Articular chondrocyte of knee joint (primary cell): ENCODE data around the gene MTRR. TPM values are rescaled to one million over a fixed set of nuclear protein-coding genes. Genes with fewer than 3 reads are reported as not detected.

Experiments used
- total RNA-seq: library from RNA; depleted of rRNA; stranded (reverse); fragments of >200 nt; gene quantifications from 2 replicates; pipeline ENCODE4 v1.2.3, GENCODE V29; 2012

The MTRR gene
- 44.8 and 48.0 TPM in 2 replicates for total RNA-seq

GRCh38 chr5:7868773-7869473, at the start of gene MTRR, which contains the start of gene FASTKD3:
Gene MTRR, plus strand, starts transcription at chr5:7869148. Its CDS starts 1,647 bp downstream, at chr5:7870795.
Gene FASTKD3, minus strand, starts transcription at chr5:7869031. Its CDS starts 948 bp downstream, at chr5:7868083.

GRCh38 chr5:7850395-7851239, 18.3 kb upstream of the MTRR start, which contains the start of gene CFAP90:
Gene CFAP90, minus strand, starts transcription at chr5:7851133. Its CDS starts 112 bp downstream, at chr5:7851021.

Other genes starting within 250 kb of the MTRR start
- 0.13 and 0.43 TPM in 2 replicates for gene CFAP90, start 18.0 kb upstream of the MTRR start, total RNA-seq
- 16.3 and 16.6 TPM in 2 replicates for gene FASTKD3, start 117 bp upstream of the MTRR start, total RNA-seq